Tibial artery (tissue), 4 donors: ENCODE measurements around the gene ZNF621.
"Not testable (repeated sequence)": the region's sequence is repeated elsewhere in the genome, so short reads cannot be mapped to it uniquely, and the experiment has no call there.

Experiments
- DNase-seq, 2 donors: peaks; one replicate each; pipeline ENCODE4 v3.0.0-alpha.2; 2019
- H3K27ac ChIP-seq, 2 donors: fragments of 200-600 bp; sonication (generic) in 1 of 2; 1 replicate in 1 of 2; 2 replicates in 1 of 2; pipeline ENCODE4 v1.5.1; 2018 to 2019; ENCODE audit warnings: mild to moderate bottlenecking in 1 of 2
- H3K27me3 ChIP-seq, 2 donors: fragments of 200-600 bp; sonication (generic) in 1 of 2; one replicate each; pipeline versions ENCODE4 v1.5.1 to v1.6.0; 2016 to 2019
- H3K36me3 ChIP-seq, 3 donors: fragments of 200-600 bp; sonication (generic) in 2 of 3; one replicate each; pipeline ENCODE4 v1.5.1; 2016 to 2019; ENCODE audit warnings: mild to moderate bottlenecking in 2 of 3
- H3K4me1 ChIP-seq, 4 donors: fragments of 200-600 bp; sonication (generic) in 2 of 4; 1 replicate in 3 of 4; 2 replicates in 1 of 4; pipeline ENCODE4 v1.5.1; 2016 to 2019
- H3K4me3 ChIP-seq, 2 donors: fragments of 200-600 bp; sonication (generic) in 1 of 2; 1 replicate in 1 of 2; 2 replicates in 1 of 2; pipeline ENCODE4 v1.5.1; 2018 to 2019; ENCODE audit warnings: mild to moderate bottlenecking in 2 of 2
- H3K9me3 ChIP-seq, 3 donors: fragments of 200-600 bp; sonication (generic) in 1 of 3; one replicate each; pipeline ENCODE4 v1.5.1; 2016 to 2019
- intact Hi-C: fragments of 100-400 bp; cut with DNase I; formaldehyde crosslinking; loops from one replicate; pipeline ENCODE4 v1.15.0; 2023; ENCODE audit warnings: low total_unique reads
- TF ChIP-seq, protein P1 (sequence below), 2 experiments: fragments of 200-600 bp in 1 of 2; fragments of 450-650 bp in 1 of 2; IDR thresholded peaks; one replicate each; pipeline ENCODE4 v1.5.1; 2017 to 2019; ENCODE audit warnings: antibody characterized with exemption in 2 of 2, mild to moderate bottlenecking in 1 of 2, moderate library complexity in 1 of 2

Gene ZNF621

GRCh38 chr3:40546816-40547215, 22.1 kb downstream of the ZNF621 start:
- Histone ChIP-seq H3K27ac (no peak overlapping the region), H3K4me3 (no peak overlapping the region), H3K4me1 (no peaks in the 10 kb centered on the region), H3K27me3 (no peaks in the 10 kb centered on the region), H3K36me3 (no peaks in the 10 kb centered on the region), H3K9me3 (no peaks in the 10 kb centered on the region)
- intact Hi-C loops = no loop called here
- TF ChIP-seq, protein P1, sequence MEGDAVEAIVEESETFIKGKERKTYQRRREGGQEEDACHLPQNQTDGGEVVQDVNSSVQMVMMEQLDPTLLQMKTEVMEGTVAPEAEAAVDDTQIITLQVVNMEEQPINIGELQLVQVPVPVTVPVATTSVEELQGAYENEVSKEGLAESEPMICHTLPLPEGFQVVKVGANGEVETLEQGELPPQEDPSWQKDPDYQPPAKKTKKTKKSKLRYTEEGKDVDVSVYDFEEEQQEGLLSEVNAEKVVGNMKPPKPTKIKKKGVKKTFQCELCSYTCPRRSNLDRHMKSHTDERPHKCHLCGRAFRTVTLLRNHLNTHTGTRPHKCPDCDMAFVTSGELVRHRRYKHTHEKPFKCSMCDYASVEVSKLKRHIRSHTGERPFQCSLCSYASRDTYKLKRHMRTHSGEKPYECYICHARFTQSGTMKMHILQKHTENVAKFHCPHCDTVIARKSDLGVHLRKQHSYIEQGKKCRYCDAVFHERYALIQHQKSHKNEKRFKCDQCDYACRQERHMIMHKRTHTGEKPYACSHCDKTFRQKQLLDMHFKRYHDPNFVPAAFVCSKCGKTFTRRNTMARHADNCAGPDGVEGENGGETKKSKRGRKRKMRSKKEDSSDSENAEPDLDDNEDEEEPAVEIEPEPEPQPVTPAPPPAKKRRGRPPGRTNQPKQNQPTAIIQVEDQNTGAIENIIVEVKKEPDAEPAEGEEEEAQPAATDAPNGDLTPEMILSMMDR (IDR thresholded peaks at IDR 0.05) = no peak
- no peak for DNase-seq

DNA sequence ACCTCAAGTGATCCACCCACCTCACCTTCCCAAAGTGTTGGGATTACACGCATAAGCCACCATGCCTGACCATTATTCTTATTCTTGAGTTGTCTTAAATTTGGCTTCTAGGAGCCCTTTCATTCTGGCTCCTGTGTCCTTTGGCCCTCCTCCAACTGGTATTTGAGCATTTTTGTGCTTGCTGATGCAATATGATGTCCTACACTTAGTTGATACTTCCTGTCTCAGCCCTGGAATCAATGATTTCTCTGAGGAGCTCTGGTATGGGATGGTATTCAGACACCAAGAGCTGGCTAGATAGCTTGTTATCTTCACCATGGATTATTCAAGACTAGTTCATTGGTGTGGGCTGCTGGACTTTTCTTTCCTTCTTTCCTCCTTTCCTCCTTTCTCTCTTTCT, 25.4 kb downstream of the ZNF621 start:
- H3K4me1 ChIP-seq = no peaks in the 10 kb centered on the region
- H3K27ac ChIP-seq = no peak overlapping the region
- no peaks in the 10 kb centered on the region for H3K9me3 ChIP-seq
- H3K27me3 ChIP-seq = no peaks in the 10 kb centered on the region
- H3K36me3 ChIP-seq = no peaks in the 10 kb centered on the region
- no peak overlapping the region for H3K4me3 ChIP-seq
- TF ChIP-seq, protein P1 (IDR thresholded peaks at IDR 0.05) = no peak
- intact Hi-C loops = no loop called here
- DNase-seq = no peak

GRCh38 chr3:40557575-40558161, 32.9 kb downstream of the ZNF621 start:
- Histone ChIP-seq H3K4me1 (no peaks in the 10 kb centered on the region), H3K27ac (no peak overlapping the region), H3K27me3 (no peaks in the 10 kb centered on the region), H3K4me3 (no peak overlapping the region), H3K36me3 (no peaks in the 10 kb centered on the region), H3K9me3 (no peaks in the 10 kb centered on the region)
- intact Hi-C loops = no loop called here
- no peak for DNase-seq
- TF ChIP-seq, protein P1 (IDR thresholded peaks at IDR 0.05) = no peak

DNA sequence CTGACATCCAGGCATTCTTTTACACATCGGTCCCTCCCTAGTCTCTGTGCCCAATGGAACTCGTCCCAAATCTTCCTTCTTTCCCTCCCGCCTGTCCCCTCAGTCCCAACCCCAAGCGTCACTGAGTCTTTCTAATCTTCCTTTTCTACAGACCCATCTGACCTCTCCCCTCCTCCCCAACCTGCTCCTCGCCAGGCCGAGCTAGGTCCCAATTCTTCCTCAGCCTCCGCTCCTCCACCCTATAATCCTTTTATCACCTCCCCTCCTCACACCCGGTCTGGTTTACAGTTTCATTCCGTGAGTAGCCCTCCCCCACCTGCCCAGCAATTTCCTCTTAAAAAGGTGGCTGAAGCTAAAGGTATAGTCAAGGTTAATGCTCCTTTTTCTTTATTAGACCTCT, 37.7 kb downstream of the ZNF621 start:
- H3K9me3 ChIP-seq, H3K4me1 ChIP-seq, DNase-seq, H3K4me3 ChIP-seq, H3K27me3 ChIP-seq, H3K27ac ChIP-seq, H3K36me3 ChIP-seq, intact Hi-C loops: not testable (repeated sequence)

DNA sequence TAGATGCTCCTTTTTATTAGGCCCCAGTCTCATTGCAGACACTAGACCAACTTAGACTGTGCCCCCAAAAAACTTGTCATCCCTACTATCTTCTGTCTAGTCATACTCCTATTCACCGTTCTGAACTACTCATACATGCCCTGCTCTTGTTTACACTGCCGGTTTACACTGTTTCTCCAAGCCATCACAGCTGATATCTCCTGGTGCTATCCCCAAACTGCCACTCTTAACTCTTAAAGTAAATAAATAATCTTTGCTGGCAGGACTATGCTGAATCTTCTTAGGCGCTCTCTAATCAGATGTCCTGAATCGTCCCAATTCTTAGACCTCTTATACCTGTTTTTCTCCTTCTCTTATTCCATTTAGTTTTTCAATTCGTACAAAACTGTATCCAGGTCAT, 40.9 kb downstream of the ZNF621 start:
- H3K9me3 ChIP-seq, H3K36me3 ChIP-seq, H3K27ac ChIP-seq, DNase-seq, H3K4me3 ChIP-seq, H3K4me1 ChIP-seq, H3K27me3 ChIP-seq, intact Hi-C loops: not testable (repeated sequence)

DNA sequence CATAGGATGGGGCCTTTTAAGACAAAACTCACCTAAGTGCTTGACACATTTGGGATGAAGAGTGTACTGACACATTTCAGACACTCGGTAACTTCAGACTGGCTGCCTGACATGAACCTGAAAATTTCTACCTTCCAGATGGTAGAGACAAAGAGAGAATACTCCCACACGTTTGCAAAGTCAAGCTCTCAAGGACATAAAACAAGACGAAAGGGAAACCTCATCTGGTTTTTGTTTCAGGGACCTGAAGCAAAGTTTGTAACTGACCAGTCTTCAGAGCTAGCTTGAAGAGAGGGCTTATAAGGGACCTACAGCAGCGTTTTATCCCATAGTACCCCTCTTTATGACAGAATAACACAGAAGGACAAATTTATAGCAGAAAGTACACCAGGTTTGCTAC, 41.9 kb downstream of the ZNF621 start:
- no peaks in the 10 kb centered on the region for H3K36me3 ChIP-seq

More for the DNA sequence above, 41.9 kb downstream of the ZNF621 start:
- TF ChIP-seq, protein P1 (IDR thresholded peaks at IDR 0.05) = no peak
- no peaks in the 10 kb centered on the region for H3K4me1 ChIP-seq
- no peaks in the 10 kb centered on the region for H3K27me3 ChIP-seq
- no peak overlapping the region for H3K4me3 ChIP-seq
- intact Hi-C loops = no loop called here
- DNase-seq = no peak
- no peaks in the 10 kb centered on the region for H3K9me3 ChIP-seq
- H3K27ac ChIP-seq = no peak overlapping the region
